Suprapubic skin (tissue), 4 donors: ENCODE results near the gene TMEM59L.

Source experiments
- EP300 ChIP-seq: sonication (generic); formaldehyde crosslinking; IDR thresholded peaks from one replicate; pipeline ENCODE4 v1.6.1; 2017; ENCODE audit warnings: antibody characterized with exemption
- POLR2A ChIP-seq, 2 donors: fragments of 450-650 bp; IDR thresholded peaks; one replicate each; pipeline ENCODE4 v1.6.1; 2017; ENCODE audit warnings: antibody characterized with exemption in 2 of 2, mild to moderate bottlenecking in 2 of 2, moderate library complexity in 2 of 2
- POLR2AphosphoS5 ChIP-seq, 3 donors: sonication (generic); formaldehyde crosslinking; IDR thresholded peaks; one replicate each; pipeline ENCODE4 v1.6.1; 2017; ENCODE audit warnings: antibody characterized with exemption in 3 of 3
- TF ChIP-seq, protein P1 (sequence below), 2 donors: fragments of 200-600 bp in 1 of 2; fragments of 450-650 bp in 1 of 2; sonication (generic) in 1 of 2; IDR thresholded peaks; one replicate each; pipeline ENCODE4 v1.5.1; 2016 to 2019; ENCODE audit warnings: antibody characterized with exemption in 2 of 2, mild to moderate bottlenecking in 1 of 2, moderate library complexity in 1 of 2

DNA sequence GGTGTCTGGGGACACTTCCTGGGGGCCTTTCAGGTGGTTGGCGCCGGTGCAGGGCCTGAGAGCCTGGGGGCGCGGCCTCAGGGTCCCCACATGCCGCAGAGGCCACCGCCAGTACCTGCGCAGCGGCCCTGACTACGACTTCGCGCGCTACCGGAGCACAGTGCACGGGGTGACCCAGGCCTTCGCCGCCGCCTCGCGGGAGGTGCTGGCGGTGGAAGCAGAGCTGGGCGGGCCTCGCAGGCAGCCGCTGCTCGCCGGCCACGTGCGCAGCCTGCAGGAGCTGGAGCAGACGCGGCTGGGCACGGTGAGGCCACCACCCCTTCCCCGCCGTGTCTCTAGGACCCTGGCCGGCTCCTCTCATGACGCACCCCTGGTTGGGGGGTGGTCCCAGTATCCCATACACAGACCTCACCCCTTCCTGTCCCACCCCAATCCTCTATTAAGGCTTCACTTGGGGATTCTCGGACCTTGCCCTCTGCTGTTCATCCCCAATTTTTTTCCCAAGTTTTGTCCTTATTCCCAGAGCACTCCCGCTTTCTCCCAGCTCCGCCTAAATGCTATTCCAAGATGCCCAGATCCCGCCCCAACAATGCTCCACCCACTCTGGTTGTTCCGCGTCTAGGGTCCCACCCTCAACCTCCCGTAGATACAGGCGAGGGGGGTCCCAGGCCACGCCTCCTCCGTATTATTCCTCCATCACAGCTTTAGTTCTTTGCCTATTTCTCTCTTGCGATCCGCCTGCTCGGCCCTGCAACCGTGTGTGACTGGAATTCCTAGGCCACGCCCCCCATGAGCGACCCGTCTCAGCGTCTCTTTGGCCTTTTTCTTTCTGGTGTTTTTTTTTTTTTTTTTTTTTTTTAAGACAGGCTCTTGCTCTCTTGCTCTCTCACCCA, 23.0 kb upstream of the TMEM59L start:
- TF ChIP-seq, protein P1, sequence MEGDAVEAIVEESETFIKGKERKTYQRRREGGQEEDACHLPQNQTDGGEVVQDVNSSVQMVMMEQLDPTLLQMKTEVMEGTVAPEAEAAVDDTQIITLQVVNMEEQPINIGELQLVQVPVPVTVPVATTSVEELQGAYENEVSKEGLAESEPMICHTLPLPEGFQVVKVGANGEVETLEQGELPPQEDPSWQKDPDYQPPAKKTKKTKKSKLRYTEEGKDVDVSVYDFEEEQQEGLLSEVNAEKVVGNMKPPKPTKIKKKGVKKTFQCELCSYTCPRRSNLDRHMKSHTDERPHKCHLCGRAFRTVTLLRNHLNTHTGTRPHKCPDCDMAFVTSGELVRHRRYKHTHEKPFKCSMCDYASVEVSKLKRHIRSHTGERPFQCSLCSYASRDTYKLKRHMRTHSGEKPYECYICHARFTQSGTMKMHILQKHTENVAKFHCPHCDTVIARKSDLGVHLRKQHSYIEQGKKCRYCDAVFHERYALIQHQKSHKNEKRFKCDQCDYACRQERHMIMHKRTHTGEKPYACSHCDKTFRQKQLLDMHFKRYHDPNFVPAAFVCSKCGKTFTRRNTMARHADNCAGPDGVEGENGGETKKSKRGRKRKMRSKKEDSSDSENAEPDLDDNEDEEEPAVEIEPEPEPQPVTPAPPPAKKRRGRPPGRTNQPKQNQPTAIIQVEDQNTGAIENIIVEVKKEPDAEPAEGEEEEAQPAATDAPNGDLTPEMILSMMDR (IDR thresholded peaks at IDR 0.05), result peak; percentile 15 to 29
- no peak for TF ChIP-seq EP300
- TF ChIP-seq POLR2A (IDR thresholded peaks at IDR 0.05), result no peak
- peak in 1 of 3 donors; percentile 34 for TF ChIP-seq POLR2AphosphoS5 (IDR thresholded peaks at IDR 0.05)
